ENCODE measurements around the gene MEI1.

- TF ChIP-seq EZH2 (IDR thresholded peaks at IDR 0.05; ENCODE audit: borderline replicate concordance, insufficient read depth, low read depth, low read length, poor library complexity, severe bottlenecking) (no peak), CTCF (IDR thresholded peaks at IDR 0.05) (peak; percentile 24)
Observed at GRCh38 chr22:41672780-41673509, 26.4 kb upstream of the MEI1 start.

All from B cell (primary cell).